Upper lobe of left lung (tissue), 6 donors: ENCODE data around the gene SDK2. TPM values are rescaled to one million over a fixed set of nuclear protein-coding genes. Genes with fewer than 3 reads are reported as not detected.

Source experiments
- ATAC-seq, 2 donors: fragments of 200-7000 bp; cut with Tn5 transposase; one replicate each; pipeline ENCODE4 v1.9.1; 2022; ENCODE audit warnings: mild to moderate bottlenecking in 2 of 2, moderate library complexity in 2 of 2; ENCODE audit not compliant: low FRiP score in 2 of 2
- DNase-seq, 2 donors: peaks; one replicate each; pipeline ENCODE4 v3.0.0-alpha.2; 2019 to 2020
- H3K27ac ChIP-seq, 4 donors: fragments of 200-600 bp; sonication (generic); one replicate each; pipeline ENCODE4 v1.5.1; 2016 to 2019
- H3K27me3 ChIP-seq, 4 donors: fragments of 200-600 bp; sonication (generic); one replicate each; pipeline ENCODE4 v1.5.1; 2017 to 2019
- H3K36me3 ChIP-seq, 4 donors: fragments of 200-600 bp; sonication (generic); one replicate each; pipeline ENCODE4 v1.5.1; 2016 to 2019
- H3K4me1 ChIP-seq, 4 donors: fragments of 200-600 bp; sonication (generic); one replicate each; pipeline ENCODE4 v1.5.1; 2018 to 2019
- H3K4me3 ChIP-seq, 4 donors: fragments of 200-600 bp; sonication (generic); one replicate each; pipeline ENCODE4 v1.5.1; 2017 to 2019; ENCODE audit warnings: mild to moderate bottlenecking in 2 of 4, moderate library complexity in 1 of 4
- H3K9me3 ChIP-seq, 4 donors: fragments of 200-600 bp; sonication (generic); one replicate each; pipeline ENCODE4 v1.5.1; 2018 to 2019
- CTCF ChIP-seq, 6 experiments: fragments of 450-650 bp in 4 of 6; fragments of 200-600 bp in 2 of 6; sonication (generic) in 2 of 6; IDR thresholded peaks; one replicate each; pipeline ENCODE4 v1.5.1; 2016 to 2019; ENCODE audit warnings: antibody characterized with exemption in 6 of 6
- EP300 ChIP-seq, 4 donors: sonication (generic); formaldehyde crosslinking; IDR thresholded peaks; one replicate each; pipeline ENCODE4 v1.5.1; 2017; ENCODE audit warnings: antibody characterized with exemption in 4 of 4, control low read depth in 2 of 4
- POLR2A ChIP-seq, 4 donors: fragments of 450-650 bp; IDR thresholded peaks; one replicate each; pipeline ENCODE4 v1.5.1; 2016 to 2017; ENCODE audit warnings: antibody characterized with exemption in 4 of 4, mild to moderate bottlenecking in 2 of 4
- POLR2AphosphoS5 ChIP-seq, 2 donors: sonication (generic); formaldehyde crosslinking; IDR thresholded peaks; one replicate each; pipeline ENCODE4 v1.5.1; 2017; ENCODE audit warnings: antibody characterized with exemption in 2 of 2
- WGBS, 2 donors: methylation state at CpG; one replicate each; pipeline ENCODE4 v1.1.5; 2017 to 2018; 5-methylcytosine and 5-hydroxymethylcytosine counted together
- total RNA-seq, 6 donors: library from RNA; depleted of rRNA in 4 of 6; stranded (reverse); fragments of >200 nt in 4 of 6; gene quantifications; one replicate each; pipeline versions ENCODE4 v1.1.0 to v1.2.1, GENCODE V29; 2016 to 2021
- donor health status: DM: no; HTN: no; CAD: no; lungs with moderate emphysema.
- donor health status: DM: no; HTN: yes; CAD: no; lungs with severe emphysema.

The SDK2 gene
- total RNA-seq, 6 donors from 2014 or later, result 1.2 to 7.3 (median 2.9) TPM

GRCh38 chr17:73560661-73561060 is 83.6 kb downstream of the SDK2 start:
- no peak for DNase-seq
- no peak overlapping the region for H3K4me3 ChIP-seq
- no peaks in the 10 kb centered on the region for H3K27me3 ChIP-seq
- no peak for ATAC-seq
- 56 to 61% methylated on average over 3 to 5 of the region's 6 CpGs for WGBS, 2 donors
- H3K27ac ChIP-seq, result no peak overlapping the region
- no peaks in the 10 kb centered on the region for H3K4me1 ChIP-seq
- TF ChIP-seq POLR2A (IDR thresholded peaks at IDR 0.05) (no peak), EP300 (IDR thresholded peaks at IDR 0.05) (no peak), POLR2AphosphoS5 (IDR thresholded peaks at IDR 0.05) (no peak), CTCF (IDR thresholded peaks at IDR 0.05) (no peak)
- H3K9me3 ChIP-seq, result no peaks in the 10 kb centered on the region
- no peaks in the 10 kb centered on the region for H3K36me3 ChIP-seq

GRCh38 chr17:73559532-73559931 is 84.7 kb downstream of the SDK2 start:
- TF ChIP-seq POLR2A (IDR thresholded peaks at IDR 0.05) (no peak), CTCF (IDR thresholded peaks at IDR 0.05) (no peak), EP300 (IDR thresholded peaks at IDR 0.05) (no peak), POLR2AphosphoS5 (IDR thresholded peaks at IDR 0.05) (no peak)
- no peaks in the 10 kb centered on the region for H3K36me3 ChIP-seq
- DNase-seq (no peak), ATAC-seq (no peak)
- no peak overlapping the region for H3K4me3 ChIP-seq
- H3K9me3 ChIP-seq, result no peaks in the 10 kb centered on the region
- H3K27me3 ChIP-seq, result no peaks in the 10 kb centered on the region
- no peaks in the 10 kb centered on the region for H3K4me1 ChIP-seq
- H3K27ac ChIP-seq, result no peak overlapping the region
- 86 to 92% methylated on average over 6 of the region's 6 CpGs for whole genome bisulfite sequencing, 2 donors

DNA sequence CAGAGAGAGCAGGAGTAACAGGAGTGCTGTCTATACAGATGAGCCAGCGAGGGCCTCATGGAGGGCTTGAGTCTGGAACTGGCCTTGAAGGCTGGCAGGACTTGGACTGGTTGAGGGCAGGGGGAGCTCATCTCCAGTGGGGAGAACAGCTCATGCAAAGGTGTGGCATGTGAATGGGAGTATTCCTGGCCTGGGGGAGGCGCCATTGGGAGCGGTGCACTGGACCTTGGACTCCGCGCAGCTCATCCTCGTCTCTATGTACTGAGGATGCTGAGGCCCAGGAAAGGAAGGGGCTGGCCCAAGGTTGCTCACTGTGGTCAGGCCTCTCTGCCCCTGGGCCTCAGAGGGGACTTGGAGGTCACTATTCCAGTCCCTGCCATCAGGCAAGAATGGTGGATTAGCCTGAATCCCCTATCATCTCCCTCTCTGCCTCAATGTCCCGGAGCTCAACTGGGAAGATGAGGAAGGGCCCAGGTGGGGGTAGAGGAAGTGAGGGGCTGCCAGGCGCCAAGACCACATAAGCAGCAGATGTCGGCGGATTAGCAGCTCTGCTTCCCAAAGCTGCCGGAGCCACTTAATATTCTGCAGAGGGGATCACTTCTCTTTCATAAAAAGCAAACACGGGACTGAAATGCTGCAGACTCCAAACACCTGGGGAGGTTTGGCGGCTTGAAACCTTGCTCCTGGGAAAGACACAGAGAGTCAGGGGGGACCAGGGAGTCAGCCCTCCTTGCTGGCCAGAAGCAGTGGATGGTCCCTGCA is 88.9 kb downstream of the SDK2 start:
- Histone ChIP-seq H3K4me1 (peaks cover 0 to 17% (median 4%) of the 10 kb centered on the region in 4 donors), H3K27ac (no peak overlapping the region), H3K4me3 (no peak overlapping the region), H3K9me3 (no peaks in the 10 kb centered on the region), H3K27me3 (no peaks in the 10 kb centered on the region), H3K36me3 (no peaks in the 10 kb centered on the region)
- TF ChIP-seq CTCF (IDR thresholded peaks at IDR 0.05) (no peak), POLR2A (IDR thresholded peaks at IDR 0.05) (no peak), EP300 (IDR thresholded peaks at IDR 0.05) (no peak), POLR2AphosphoS5 (IDR thresholded peaks at IDR 0.05) (no peak)
- ATAC-seq, result no peak
- no peak for DNase-seq
- 72 to 83% methylated on average over 13 of the region's 13 CpGs for WGBS, 2 donors

DNA sequence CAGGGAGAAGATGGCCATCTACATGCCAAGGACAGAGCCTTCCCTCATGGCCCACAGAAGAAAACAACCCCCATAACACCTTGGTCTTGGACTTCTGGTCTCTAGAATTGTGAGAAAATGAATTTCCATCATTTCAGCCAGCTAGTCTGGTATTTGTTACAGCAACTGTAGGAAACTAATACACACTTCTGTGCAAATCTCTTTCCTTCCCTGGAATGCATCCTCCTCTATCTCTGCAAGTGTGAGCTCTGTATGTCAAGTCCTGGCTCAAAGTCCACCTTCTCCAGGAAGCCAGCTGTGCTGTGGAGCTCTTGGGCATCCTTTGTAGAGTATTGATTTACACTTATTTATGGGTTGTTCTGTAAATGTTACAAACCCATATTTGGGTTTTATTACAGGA is 89.7 kb downstream of the SDK2 start:
- no peaks in the 10 kb centered on the region for H3K27me3 ChIP-seq
- ATAC-seq, result no peak
- H3K9me3 ChIP-seq, result no peaks in the 10 kb centered on the region
- H3K4me1 ChIP-seq, result peaks cover 0 to 24% (median 7%) of the 10 kb centered on the region in 4 donors
- no peak for DNase-seq
- TF ChIP-seq EP300 (IDR thresholded peaks at IDR 0.05) (no peak), POLR2A (IDR thresholded peaks at IDR 0.05) (no peak), CTCF (IDR thresholded peaks at IDR 0.05) (no peak)
- H3K27ac ChIP-seq, result no peak overlapping the region
- H3K36me3 ChIP-seq, result no peaks in the 10 kb centered on the region
- H3K4me3 ChIP-seq, result no peak overlapping the region

DNA sequence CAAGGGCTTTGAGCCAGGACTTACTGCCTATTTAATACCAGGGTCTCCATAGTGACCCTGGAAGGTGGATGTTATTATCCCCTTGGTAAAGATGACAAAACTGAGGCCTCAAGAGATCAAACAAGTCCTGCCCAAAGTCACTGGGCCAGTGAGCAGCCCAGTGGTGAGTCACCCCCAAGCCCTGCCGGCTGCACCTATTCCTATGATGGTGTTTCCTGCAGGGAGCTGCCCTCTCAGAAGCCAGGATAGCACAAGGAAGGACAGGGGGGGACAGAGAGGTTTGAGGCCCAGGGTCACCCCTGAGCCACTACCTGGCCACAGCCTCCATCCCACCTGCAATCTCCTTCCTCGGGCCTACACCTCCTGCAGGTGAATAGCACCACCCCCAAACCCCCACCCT is 90.9 kb downstream of the SDK2 start:
- no peak for ATAC-seq
- Histone ChIP-seq H3K9me3 (no peaks in the 10 kb centered on the region), H3K27ac (no peak overlapping the region), H3K4me3 (no peak overlapping the region), H3K27me3 (no peaks in the 10 kb centered on the region), H3K36me3 (no peaks in the 10 kb centered on the region), H3K4me1 (peaks cover 0 to 31% (median 9%) of the 10 kb centered on the region in 4 donors)
- 83% methylated on average over 2 of the region's 2 CpGs; no CpG with 5 or more reads in 1 of the 2 donors for WGBS, 2 donors
- TF ChIP-seq CTCF (IDR thresholded peaks at IDR 0.05), result no peak
- TF ChIP-seq POLR2AphosphoS5 (IDR thresholded peaks at IDR 0.05), result no peak
- no peak for TF ChIP-seq EP300 (IDR thresholded peaks at IDR 0.05)
- TF ChIP-seq POLR2A (IDR thresholded peaks at IDR 0.05), result no peak
- no peak for DNase-seq
